Right ventricle myocardium inferior (tissue), 1 donor: Measurements from ENCODE around the gene TPGS1. TPM values are rescaled to one million over a fixed set of nuclear protein-coding genes. Genes with fewer than 3 reads are reported as not detected.

ENCODE experiments used
- ATAC-seq: fragments of 200-7000 bp; cut with Tn5 transposase; one replicate; pipeline ENCODE4 v1.9.1; 2020; ENCODE audit warnings: mild to moderate bottlenecking, moderate library complexity
- DNase-seq: peaks from one replicate; pipeline ENCODE4 v3.0.0; 2021; ENCODE audit errors: missing footprints
- intact Hi-C: fragments of 100-400 bp; cut with DNase I; formaldehyde crosslinking; loops from one replicate; pipeline ENCODE4 v1.11.0; 2022
- total RNA-seq: library from RNA; stranded (reverse); fragmentation: NEBNext Ultra II Directional; extraction: Animal tissue kit (Norgen Biotek cat#: 25700); gene quantifications from one replicate; pipeline ENCODE4 v1.2.1, GENCODE V29; 2021
- donor health status: DM: no; HTN: yes; CAD: no; lungs with severe emphysema.

Gene TPGS1
- total RNA-seq, 1 donor from 2014 or later: 10.3 TPM

DNA sequence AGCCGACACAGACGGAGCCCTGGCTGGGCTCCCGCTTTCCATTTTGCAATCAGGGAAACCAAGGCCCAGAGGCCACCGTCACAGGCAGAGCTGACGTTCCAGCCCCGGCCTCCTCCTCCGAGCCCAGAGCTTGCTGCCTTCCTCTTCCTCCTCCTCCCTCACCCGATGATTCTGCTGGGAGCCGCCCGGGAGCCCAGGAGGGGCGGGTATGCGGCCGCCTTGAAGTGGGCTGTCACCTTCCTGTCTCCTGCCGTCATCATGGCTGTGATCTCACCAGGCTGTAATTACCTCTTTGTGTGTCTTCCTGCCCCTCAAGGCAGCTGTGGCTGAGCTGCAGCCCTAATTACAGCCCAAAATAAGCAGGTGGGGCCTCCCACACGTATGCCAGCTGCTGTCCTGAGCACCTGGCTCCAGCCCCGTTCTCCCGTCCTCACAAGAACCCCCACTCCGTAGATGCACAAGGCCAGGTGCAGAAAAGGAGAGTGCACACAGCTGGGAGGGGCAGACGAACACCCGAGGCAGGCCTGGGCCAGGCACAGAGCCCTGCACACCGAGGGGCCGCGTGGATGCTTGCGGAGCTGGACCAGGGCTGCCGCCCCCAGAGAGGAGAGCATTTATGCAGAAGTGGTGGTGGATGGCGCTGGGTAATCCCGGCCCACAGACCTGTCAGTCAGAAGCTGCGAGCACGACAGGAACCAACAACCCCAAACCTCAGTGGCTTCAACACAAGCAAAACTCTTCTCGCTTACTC, 4.0 kb downstream of the TPGS1 start:
- ATAC-seq (no peak), DNase-seq (peak; percentile 69)
- intact Hi-C loops: no loop called here

DNA sequence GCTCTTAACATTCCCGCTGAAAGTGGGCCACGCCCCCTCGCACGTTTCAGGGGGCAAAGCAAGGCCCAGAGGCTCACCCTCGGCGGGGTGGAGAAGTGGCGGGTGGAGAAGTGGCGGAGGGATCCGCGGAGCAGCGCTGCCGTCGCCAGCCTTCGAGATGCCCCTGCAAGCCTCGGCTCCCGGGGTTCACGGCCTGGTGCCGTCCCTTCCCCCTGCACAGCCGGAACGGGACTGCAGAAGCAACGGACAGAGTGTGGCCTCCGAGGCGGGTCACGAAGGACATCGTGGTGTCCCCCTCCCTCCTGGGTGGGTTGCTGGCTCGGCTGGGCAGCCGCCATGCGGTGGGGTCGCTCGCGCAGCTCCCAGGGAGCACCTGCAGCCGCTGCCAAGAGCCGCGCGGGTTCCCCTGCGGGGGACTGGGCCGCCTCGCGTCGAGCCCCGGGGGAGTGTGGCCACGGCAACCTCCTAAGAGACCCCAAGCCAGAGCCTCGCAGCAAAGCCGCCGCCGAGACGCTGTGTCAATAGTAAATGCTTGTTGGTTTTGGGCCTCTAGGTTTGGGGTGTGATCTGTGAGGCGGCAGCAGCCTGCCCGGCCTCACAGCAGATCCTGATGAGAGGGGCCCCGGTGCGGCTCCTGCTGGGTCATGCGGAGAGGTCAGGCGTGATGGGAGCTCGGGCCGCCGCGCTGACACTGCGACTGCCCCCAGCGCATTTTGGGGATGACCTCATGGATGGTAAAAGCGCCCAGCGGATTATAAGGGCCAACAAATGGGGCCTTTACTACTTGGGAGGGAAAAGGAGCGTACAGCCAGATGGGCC, 5.5 kb downstream of the TPGS1 start:
- DNase-seq (peak; percentile 61), ATAC-seq (no peak)
- intact Hi-C loops: no loop called here

DNA sequence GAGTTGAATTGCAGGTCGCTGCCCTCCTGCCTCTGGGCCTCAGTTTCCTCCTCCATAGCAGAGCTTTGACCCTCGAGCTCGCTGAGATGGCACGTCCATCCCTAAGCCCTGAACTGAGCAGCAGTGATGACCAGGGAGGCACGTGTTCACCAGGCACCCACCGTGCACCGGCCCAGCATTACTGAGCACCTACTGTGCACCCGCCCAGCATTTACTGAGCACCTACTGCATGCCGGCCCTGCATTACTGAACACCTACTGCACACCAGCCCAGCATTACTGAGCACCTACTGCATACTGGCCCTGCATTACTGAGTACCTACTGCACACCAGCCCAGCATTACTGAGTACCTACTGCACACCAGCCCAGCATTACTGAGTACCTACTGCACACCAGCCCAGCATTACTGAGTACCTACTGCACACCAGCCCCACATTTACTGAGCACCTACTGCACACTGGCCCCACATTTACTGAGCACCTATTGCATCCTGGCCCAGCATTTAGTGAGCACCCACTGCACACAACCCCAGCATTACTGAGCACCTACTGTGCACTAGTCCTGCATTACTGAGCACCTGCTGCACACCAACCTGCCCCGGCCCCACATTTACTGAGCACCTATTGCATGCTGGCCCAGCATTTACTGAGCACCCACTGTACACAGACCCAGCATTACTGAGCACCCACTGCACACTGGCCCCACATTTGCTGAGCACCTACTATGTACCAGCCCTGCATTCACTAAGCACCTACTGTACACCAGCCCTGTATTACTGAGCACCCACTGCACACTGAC, 6.3 kb downstream of the TPGS1 start:
- intact Hi-C loops: no loop called here
- DNase-seq (no peak), ATAC-seq (no peak)

DNA sequence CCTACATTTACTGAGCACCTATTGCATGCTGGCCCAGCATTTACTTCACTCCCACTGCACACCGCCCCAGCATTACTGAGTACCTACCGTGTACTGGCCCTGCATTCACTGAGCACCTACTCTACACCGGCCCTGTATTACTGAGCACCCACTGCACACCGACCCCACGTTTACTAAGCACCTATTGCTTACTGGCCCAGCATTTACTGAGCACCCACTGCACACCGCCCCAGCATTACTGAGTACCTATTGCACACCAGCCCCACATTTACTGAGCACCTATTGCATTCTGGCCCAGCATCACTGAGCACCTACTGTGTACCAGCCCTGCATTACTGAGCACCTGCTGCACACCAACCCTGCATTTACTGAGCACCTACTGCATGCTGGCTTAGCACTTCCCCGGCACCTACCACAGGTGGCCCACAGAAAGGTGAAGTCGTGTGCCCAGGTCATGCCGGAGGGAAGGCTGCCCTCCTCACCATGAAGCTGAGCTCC, 6.9 kb downstream of the TPGS1 start:
- intact Hi-C loops: no loop called here
- DNase-seq (no peak), ATAC-seq (no peak)

DNA sequence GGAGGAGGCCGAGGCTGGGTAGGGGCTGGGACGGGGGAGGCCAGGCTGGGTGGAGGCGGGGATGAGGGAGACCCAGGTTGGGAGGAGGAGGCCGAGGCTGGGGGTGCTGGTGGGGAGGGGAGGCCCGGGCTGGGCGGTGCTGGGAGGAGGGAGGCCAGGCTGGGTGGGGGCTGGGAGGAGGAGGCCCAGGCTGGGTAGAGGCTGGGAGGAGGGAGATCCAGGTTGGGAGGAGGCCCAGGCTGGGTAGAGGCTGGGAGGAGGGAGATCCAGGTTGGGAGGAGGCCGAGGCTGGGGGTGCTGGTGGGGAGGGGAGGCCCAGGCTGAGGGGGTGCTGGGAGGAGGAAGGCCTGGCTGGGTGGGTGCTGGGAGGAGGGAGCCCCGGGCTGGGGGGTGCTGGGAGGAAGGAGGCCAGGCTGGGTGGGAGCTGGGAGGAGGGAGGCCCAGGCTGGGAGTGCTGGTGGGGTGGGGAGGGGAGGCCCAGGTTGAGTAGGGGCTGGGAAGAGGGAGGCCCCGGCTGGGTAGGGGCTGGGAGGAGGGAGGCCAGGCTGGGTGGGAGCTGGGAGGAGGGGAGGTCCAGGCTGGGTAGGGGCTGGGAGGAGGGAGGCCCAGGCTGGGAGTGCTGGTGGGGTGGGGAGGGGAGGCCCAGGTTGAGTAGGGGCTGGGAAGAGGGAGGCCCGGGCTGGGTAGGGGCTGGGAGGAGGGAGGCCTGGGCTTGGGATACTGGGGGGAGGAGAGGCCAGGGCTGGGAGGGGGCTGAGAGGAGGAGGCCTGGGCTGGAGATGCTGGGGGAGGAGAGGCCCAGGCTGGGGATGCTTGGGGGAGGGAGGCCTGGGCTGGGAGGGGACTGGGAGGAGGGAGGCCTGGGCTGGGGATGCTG, 10.7 kb downstream of the TPGS1 start:
- DNase-seq (no peak), ATAC-seq (no peak)
- intact Hi-C loops: no loop called here

DNA sequence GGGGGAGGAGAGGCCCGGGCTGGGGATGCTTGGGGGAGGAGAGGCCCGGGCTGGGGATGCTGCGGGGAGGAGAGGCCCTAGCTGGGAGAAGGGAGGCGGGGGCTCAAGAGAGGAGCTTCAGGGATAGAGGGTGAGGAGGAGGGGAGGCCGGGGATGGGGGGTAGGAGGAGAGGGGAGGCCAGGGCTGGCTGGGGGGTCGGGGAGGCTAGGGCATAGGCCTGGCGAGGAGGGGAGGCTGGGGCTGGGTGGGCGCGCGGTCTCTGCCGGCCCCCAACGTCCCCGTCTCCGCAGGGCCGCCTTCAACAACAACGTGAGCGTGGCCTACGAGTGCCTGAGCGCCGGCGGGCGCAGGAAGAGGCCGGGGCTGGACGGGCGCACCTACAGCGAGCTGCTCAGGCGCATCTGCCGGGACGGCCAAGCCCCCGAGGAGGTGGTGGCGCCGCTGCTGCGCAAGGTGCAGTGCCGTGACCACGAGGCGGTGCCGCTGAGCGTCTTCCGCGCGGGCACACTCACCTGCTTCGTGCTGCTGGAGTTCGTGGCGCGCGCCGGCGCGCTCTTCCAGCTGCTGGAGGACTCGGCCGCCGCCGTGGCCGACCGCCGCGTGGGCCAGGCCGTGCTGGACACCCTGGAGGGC, 11.4 kb downstream of the TPGS1 start:
- intact Hi-C loops: no loop called here
- DNase-seq (peak; percentile 50), ATAC-seq (no peak)

DNA sequence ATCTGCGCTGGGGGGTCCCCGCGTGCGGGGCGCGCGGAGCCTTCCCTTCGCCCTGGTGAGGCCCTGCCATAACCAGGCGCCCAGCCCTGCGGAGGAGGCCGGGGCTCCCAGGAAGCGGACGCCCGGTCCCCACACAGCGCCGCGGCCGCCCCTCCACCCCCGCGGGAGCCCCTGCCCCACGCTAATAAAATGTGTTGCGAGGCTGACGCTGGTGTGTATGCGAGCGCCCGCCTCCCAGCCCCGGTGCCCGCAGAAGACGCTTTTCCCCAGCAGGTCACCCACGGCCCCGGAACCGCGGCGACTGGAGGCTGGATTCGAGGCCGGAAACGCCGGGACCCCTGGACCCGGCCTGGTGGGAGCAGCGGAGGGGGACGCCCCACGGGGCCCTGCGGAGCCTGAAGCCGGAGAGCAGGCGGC, 12.2 kb downstream of the TPGS1 start:
- peak; percentile 3 for ATAC-seq
- DNase-seq: peak; percentile 56
- intact Hi-C loops: no loop called here

DNA sequence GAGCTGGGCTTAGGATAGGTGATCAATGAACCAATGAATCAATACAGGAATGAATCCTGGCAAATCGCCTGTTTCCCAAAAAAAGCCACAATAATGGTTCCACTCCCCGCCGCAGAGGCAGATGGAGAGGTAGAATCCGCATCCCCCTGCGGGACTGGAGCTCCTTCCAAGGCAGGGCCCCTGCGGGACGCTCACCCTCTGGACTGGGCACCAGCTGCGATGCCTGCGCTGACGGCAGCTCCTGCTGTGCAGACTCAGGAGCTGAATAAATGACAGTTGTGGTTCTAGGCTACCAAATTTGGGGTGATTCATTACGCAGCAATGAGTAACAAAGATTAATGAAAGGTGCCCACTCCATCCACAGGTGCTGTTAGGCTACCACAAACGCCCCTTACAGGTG, 15.4 kb downstream of the TPGS1 start:
- DNase-seq: no peak
- intact Hi-C loops: no loop called here
- no peak for ATAC-seq

DNA sequence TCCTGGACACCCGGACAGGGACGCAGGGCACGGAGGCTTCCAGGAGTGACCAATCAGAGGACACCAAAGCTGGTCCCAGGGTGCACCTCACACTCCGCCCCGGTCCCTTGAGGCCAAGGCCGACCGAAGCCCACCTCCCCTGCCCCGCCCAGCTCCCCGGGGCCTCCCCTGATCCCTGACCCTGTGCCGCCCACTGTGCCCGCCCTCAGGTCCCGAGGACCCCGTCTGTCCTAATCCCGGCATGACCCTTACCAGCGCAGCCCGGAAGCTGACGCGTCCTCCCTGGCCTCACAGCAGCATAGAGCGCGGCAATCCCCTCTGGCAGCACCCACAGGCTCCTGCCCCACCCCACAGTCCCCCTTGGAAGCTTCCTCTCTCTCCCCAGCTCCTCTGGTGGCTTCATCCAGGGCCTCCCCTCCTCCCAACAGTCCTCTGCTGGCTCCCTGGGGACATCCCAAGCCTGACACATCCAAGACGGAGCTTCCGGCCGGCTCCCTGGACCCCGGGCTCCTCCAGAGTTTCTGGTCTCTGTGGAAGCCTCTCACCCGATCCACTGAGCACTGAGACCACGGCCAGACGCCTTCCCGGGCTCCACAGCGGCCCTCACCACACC, 16.9 kb downstream of the TPGS1 start:
- ATAC-seq: peak; percentile 43
- DNase-seq: no peak
- intact Hi-C loops: no loop called here

DNA sequence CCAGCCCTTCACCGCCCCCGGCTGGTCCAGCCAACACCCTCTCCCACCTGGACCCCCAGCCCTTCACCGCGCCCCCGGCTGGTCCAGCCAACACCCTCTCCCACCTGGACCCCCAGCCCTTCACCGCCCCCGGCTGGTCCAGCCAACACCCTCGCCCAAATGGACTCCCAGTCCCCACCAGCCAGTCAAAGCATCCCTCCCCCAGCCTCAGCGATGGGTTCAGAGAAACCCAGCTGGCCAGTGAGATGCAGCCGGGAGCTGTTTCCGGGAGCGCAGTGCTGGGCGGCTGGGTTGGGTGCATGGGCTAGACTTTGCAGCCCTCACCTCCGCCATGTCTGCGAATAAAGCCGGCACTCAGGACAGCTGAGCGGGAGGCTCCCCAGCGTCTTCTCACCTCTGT, 17.7 kb downstream of the TPGS1 start:
- ATAC-seq: no peak
- DNase-seq: no peak
- intact Hi-C loops: no loop called here

DNA sequence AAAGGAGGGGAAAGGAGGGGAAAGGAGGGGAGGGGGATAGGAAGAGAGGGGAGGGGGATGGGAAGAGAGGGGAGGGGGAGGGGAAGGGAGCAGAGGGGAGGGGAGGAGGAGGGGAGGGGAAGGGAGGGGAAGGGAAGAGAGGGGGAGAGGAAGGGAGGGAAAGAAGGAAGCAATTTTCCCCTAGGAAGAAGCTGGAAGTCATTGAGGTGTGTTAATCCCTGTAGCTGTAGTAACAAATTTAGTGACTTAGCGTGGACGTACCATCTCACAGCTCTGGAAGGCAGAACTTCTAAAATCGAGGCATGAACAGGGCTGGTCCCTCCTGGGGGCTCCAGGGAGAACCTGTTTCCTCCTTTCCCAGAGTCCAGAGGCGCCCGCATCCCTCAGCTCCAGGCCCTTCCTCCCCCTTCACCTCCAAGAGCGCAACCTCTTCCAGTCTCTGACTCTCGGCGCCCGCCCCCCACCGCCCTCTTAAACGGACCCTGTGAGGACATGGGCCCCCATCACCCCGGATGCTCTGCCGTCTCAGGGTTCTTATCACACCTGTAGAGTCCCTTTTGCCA, 18.6 kb downstream of the TPGS1 start:
- DNase-seq: no peak

DNA sequence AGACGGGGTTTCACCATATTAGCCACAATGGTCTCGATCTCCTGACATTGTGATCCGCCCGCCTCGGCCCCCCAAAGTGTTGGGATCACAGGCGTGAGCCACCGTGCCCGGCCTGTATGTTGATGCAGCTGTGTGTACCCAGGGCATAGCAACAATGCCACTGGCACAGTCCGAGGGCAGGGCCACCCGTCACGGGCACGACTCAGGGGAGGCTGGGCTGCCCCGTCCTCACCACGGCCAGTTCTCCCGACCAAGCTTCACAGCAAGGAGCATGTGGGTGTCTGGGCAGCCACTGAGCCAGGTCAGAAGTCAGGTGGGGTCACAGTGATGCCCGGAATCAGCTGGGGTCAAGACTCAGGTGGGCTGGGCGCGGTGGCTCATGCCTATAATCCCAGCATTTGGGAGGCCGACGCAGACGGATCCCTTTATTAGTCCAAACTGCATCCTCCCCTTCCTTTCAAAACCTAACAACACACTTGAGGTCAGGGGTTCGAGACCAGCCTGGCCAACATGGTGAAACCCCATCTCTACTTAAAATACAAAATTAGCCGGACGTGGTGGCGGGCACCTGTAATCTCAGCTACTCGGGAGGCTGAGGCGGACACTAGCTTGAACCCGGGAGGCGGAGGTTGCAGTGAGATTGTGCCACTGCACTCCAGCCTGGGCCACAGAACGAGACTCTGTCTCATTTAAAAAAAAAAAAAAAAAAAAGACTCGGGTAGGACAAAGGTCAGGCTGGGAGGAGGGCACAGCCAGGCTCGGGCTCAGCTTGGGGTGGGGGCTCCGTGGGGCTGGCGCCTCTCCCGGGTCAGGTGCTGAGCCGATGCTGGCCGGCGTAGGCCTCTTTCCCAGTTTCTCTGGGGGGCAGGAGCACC, 23.1 kb downstream of the TPGS1 start:
- intact Hi-C loops: loop anchor here (5.0 kb wide), 1 partner anchor 102 kb away; the partner anchor contains the start of gene POLRMT
- ATAC-seq: no peak

More for the DNA sequence above, 18.6 kb downstream of the TPGS1 start:
- no peak for ATAC-seq
- intact Hi-C loops: no loop called here

DNA sequence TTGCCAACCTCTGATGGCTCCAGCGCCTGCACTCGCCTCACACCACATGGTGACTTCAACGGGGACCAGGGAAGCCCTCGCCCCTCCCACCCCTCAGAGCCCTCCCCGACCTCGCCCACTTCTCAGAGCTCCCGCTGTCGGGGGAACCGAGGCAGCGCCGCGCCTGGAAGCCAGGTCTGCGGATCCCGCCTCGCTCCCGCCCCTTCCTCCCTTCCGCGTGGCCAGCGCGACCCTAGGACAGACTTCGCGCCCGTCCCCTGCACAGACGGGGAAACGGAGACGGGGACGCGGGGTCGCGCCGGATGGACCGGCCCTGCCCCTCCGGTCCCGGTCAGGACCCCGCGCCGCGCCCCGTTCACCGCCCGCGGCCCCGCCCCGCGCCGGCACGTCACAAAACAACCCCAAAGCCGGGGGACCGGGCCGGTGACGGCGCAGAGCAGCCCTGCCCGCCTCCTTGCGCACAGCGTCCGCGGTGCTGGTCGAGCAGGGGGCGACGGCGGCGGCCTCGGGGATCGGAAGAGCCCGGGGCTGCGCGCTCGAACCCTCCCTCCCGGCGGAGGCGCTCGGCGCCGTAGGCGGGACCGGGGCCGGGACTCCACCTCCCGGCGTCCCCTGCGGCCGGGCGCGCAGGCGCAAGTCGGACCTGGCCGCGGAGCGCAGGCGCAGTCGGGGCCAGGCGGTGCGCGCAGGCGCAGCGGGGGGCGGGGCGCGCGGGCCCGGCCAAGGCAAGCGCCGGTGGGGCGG, 23.9 kb downstream of the TPGS1 start:
- intact Hi-C loops: loop anchor here (5.0 kb wide), 1 partner anchor 101 kb away; the partner anchor contains the start of gene POLRMT
- peak; percentile 84 for ATAC-seq
- peak; percentile 93 for DNase-seq

More for the DNA sequence above, 23.1 kb downstream of the TPGS1 start:
- DNase-seq: no peak

DNA sequence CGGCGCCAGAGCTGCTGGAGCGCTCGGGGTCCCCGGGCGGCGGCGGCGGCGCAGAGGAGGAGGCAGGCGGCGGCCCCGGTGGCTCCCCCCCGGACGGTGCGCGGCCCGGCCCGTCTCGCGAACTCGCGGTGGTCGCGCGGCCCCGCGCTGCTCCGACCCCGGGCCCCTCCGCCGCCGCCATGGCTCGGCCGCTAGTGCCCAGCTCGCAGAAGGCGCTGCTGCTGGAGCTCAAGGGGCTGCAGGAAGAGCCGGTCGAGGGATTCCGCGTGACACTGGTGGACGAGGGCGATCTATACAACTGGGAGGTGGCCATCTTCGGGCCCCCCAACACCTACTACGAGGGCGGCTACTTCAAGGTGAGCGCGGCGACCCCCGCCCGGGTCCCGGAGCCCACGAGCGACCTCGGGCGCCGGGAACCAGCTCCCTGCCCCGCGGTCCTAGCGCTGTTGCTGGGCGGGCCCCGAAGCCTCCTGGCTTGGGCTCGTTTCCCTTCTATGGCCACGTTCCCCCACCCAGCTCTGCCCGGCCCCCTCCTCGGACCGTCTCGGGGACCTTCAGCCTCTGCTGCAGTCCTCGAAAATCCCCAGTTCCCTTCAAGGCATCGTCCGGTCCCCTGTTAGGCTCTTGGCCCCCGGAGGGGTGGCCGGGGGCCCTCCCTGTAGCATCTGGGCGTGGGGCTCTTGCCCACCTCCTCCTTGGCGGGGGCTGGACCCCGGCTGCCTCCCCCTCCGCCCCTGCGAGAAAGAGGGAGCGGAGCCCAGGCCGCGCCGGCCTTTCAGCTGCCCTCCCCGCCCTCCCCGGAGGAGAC, 24.7 kb downstream of the TPGS1 start, which contains the start of gene CDC34:
TSS of gene CDC34 (plus strand) at position 8 of the 808 bp plus-strand sequence. CDS start at position 180, 172 bp downstream.
- intact Hi-C loops: loop anchor here (2.0 to 5.0 kb wide), 3 partner anchors 25 to 100 kb away; partner anchors contain the start of genes BSG, POLRMT and TPGS1
- peak; percentile 14 for ATAC-seq
- no peak for DNase-seq
